Hepatocyte (in vitro differentiated cells): ENCODE data around the gene UTP15. TPM values are rescaled to one million over a fixed set of nuclear protein-coding genes. Genes with fewer than 3 reads are reported as not detected.
A peak's percentile ranks its signal among the peaks of the same experiment; 100 is the strongest.

Experiments
- DNase-seq: peaks from one replicate; pipeline ENCODE4 v3.0.0-alpha.2; 2016; ENCODE audit warnings: low spot score
- H2AFZ ChIP-seq: fragments of 200-600 bp; sonication (generic); 2 replicates; pipeline ENCODE4 v1.6.0; 2016; ENCODE audit warnings: antibody characterized with exemption, mild to moderate bottlenecking
- H3K27ac ChIP-seq: fragments of 200-600 bp; sonication (generic); 2 replicates; pipeline ENCODE4 v1.5.1; 2016; ENCODE audit warnings: mild to moderate bottlenecking
- H3K27me3 ChIP-seq: fragments of 200-600 bp; sonication (generic); 2 replicates; pipeline ENCODE4 v1.6.1; 2016
- H3K36me3 ChIP-seq: fragments of 200-600 bp; sonication (generic); replicated peaks from 2 replicates; pipeline ENCODE4 v1.5.1; 2016; ENCODE audit warnings: low read depth; ENCODE audit not compliant: insufficient read depth
- H3K4me1 ChIP-seq: fragments of 200-600 bp; sonication (generic); 2 replicates; pipeline ENCODE4 v1.5.1; 2016; ENCODE audit warnings: mild to moderate bottlenecking, moderate library complexity; ENCODE audit not compliant: insufficient read depth
- H3K4me2 ChIP-seq: fragments of 200-600 bp; sonication (generic); 2 replicates; pipeline ENCODE4 v1.6.0; 2016
- H3K4me3 ChIP-seq: fragments of 200-600 bp; sonication (generic); 2 replicates; pipeline ENCODE4 v1.5.1; 2016; ENCODE audit warnings: mild to moderate bottlenecking
- H3K79me2 ChIP-seq: fragments of 200-600 bp; sonication (generic); 2 replicates; pipeline ENCODE4 v1.6.0; 2017; ENCODE audit warnings: mild to moderate bottlenecking
- H3K9me2 ChIP-seq: fragments of 200-600 bp; sonication (generic); replicated peaks from 2 replicates; pipeline ENCODE4 v1.6.0; 2017; ENCODE audit warnings: mild to moderate bottlenecking; ENCODE audit not compliant: insufficient read depth
- H3K9me3 ChIP-seq: fragments of 200-600 bp; sonication (generic); 2 replicates; pipeline ENCODE4 v1.5.1; 2016; ENCODE audit warnings: low read depth, mild to moderate bottlenecking
- H4K20me1 ChIP-seq: fragments of 200-600 bp; sonication (generic); 2 replicates; pipeline ENCODE4 v1.6.0; 2016; ENCODE audit warnings: mild to moderate bottlenecking; ENCODE audit not compliant: insufficient read depth, poor library complexity, severe bottlenecking
- CTCF ChIP-seq: fragments of 200-600 bp; sonication (generic); IDR thresholded peaks from 2 replicates; pipeline ENCODE4 v1.5.1; 2016; ENCODE audit warnings: antibody characterized with exemption, mild to moderate bottlenecking; ENCODE audit not compliant: poor library complexity
- EZH2 ChIP-seq: fragments of 200-600 bp; sonication (generic); IDR thresholded peaks from 2 replicates; pipeline ENCODE4 v1.6.1; 2016; ENCODE audit warnings: antibody characterized with exemption, mild to moderate bottlenecking, borderline replicate concordance
- EZH2phosphoT487 ChIP-seq: fragments of 200-600 bp; sonication (generic); IDR thresholded peaks from one replicate; pipeline ENCODE4 v1.6.1; 2018; ENCODE audit warnings: antibody characterized with exemption, mild to moderate bottlenecking, low read depth, moderate library complexity; ENCODE audit not compliant: unreplicated experiment, severe bottlenecking
- WGBS: methylation state at CpG from one replicate; pipeline ENCODE4 v1.1.6; 2016; ENCODE audit warnings: low lambda C conversion rate; ENCODE audit errors: missing lambda C conversion rate; 5-methylcytosine and 5-hydroxymethylcytosine counted together
- polyA plus RNA-seq: library from polyadenylated mRNA; unstranded; fragments of >200 nt; fragmentation: Nextera tagmentation; extraction: Ambion mirVana; gene quantifications from 2 replicates; pipeline ENCODE4 v1.2.1, GENCODE V29; 2016
- total RNA-seq: library from RNA; depleted of rRNA; stranded (reverse); fragments of >200 nt; gene quantifications from 2 replicates; pipeline ENCODE4 v1.2.3, GENCODE V29; 2014

The UTP15 gene
- total and polyA plus RNA-seq, 2 experiments from 2014 or later = 11.0 to 20.7 TPM

DNA sequence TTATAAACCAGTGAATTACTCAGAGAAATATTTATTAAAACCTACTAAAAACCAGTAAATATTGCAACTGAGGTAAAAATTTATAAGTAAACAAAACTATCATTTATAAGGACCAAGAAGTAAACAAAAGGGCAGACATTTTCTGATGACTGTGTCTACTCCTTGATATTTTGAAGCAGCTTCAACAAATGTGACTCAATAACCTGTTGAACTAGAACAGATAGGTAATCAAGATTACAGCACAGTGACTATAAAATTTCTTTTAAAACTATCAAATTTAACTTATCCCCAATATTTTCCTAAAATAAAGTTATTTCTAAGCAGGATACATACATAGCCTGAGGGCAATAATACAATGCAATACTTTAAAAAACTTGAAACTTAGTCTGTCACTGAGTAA lies 12.9 kb upstream of the UTP15 start:
- no peaks in the 10 kb centered on the region for H3K9me2 ChIP-seq
- H3K4me3 ChIP-seq = no peak overlapping the region
- TF ChIP-seq CTCF (no peak), EZH2 (no peak), EZH2phosphoT487 (no peak)
- no peak overlapping the region for H2AFZ ChIP-seq
- H4K20me1 ChIP-seq = no peaks in the 10 kb centered on the region
- no peaks in the 10 kb centered on the region for H3K9me3 ChIP-seq
- H3K4me1 ChIP-seq = no peaks in the 10 kb centered on the region
- no peaks in the 10 kb centered on the region for H3K79me2 ChIP-seq
- H3K27me3 ChIP-seq = no peaks in the 10 kb centered on the region
- H3K36me3 ChIP-seq = no peaks in the 10 kb centered on the region
- DNase-seq = no peak
- no peak overlapping the region for H3K4me2 ChIP-seq
- H3K27ac ChIP-seq = no peak overlapping the region

DNA sequence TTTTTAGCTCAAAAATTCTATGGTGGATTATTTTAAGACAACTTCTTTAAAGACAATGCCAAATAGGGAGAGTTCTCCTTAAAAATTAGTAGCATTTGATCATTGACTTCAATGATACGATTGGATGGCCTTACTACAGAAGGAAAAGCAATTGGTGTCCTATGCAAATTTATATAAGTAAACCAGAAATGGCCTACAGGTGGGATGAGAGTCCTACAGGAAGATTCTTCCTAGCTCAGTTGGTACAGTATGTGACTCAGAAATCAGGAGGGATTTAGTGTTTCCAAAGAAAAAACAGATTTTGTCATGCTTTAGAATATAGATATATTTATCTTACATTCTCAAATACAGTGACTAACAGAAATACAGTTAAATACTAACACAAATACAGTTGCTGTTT lies 6.6 kb upstream of the UTP15 start:
- Histone ChIP-seq H3K4me3 (no peak overlapping the region), H3K36me3 (no peaks in the 10 kb centered on the region), H3K79me2 (peaks cover 15% of the 10 kb centered on the region), H3K4me1 (peaks cover 8% of the 10 kb centered on the region), H3K27ac (no peak overlapping the region), H3K4me2 (no peak overlapping the region), H3K27me3 (no peaks in the 10 kb centered on the region), H4K20me1 (no peaks in the 10 kb centered on the region), H3K9me2 (no peaks in the 10 kb centered on the region), H2AFZ (no peak overlapping the region), H3K9me3 (no peaks in the 10 kb centered on the region)
- TF ChIP-seq EZH2phosphoT487 (no peak), CTCF (no peak), EZH2 (no peak)
- no peak for DNase-seq
- 95% methylated on average over 1 of the region's 1 CpG for WGBS

- peaks cover 53% of the 10 kb centered on the region for H3K79me2 ChIP-seq
- no peaks in the 10 kb centered on the region for H3K27me3 ChIP-seq
- WGBS = 55% methylated on average over 3 of the region's 3 CpGs
- no peak for DNase-seq
- H3K4me3 ChIP-seq = peak overlapping the region; percentile 75
- no peaks in the 10 kb centered on the region for H4K20me1 ChIP-seq
- peak overlapping the region; percentile 94 for H3K27ac ChIP-seq
- no peaks in the 10 kb centered on the region for H3K9me3 ChIP-seq
- H2AFZ ChIP-seq = peak overlapping the region; percentile 42
- no peaks in the 10 kb centered on the region for H3K9me2 ChIP-seq
- H3K4me2 ChIP-seq = peak overlapping the region; percentile 85
- TF ChIP-seq EZH2phosphoT487 (no peak), CTCF (no peak), EZH2 (no peak)
- H3K4me1 ChIP-seq = peaks cover 25% of the 10 kb centered on the region
- no peaks in the 10 kb centered on the region for H3K36me3 ChIP-seq
Observed at GRCh38 chr5:73564018-73564417, 1.5 kb upstream of the UTP15 start.

GRCh38 chr5:73564675-73565074 lies 868 bp upstream of the UTP15 start:
- Histone ChIP-seq H3K9me2 (no peaks in the 10 kb centered on the region), H3K4me3 (peak overlapping the region; percentile 75), H2AFZ (peak overlapping the region; percentile 42), H4K20me1 (no peaks in the 10 kb centered on the region), H3K4me2 (peak overlapping the region; percentile 85), H3K79me2 (peaks cover 53% of the 10 kb centered on the region), H3K9me3 (no peaks in the 10 kb centered on the region), H3K36me3 (no peaks in the 10 kb centered on the region), H3K27me3 (no peaks in the 10 kb centered on the region), H3K4me1 (peaks cover 25% of the 10 kb centered on the region), H3K27ac (peak overlapping the region; percentile 94)
- DNase-seq = no peak
- TF ChIP-seq EZH2phosphoT487 (no peak), CTCF (no peak), EZH2 (no peak)
- 5% methylated on average over 9 of the region's 9 CpGs for WGBS
